ENCODE measurements around the gene NUDCD2. TPM values are rescaled to one million over a fixed set of nuclear protein-coding genes. Genes with fewer than 3 reads are reported as not detected.

Gene NUDCD2
- polyA plus RNA-seq, 1 donor (not counting 4 experiments of a cell fraction or from before 2014, with no cell fraction given) = 15.9 TPM

GRCh38 chr5:163506095-163506457 is 46.2 kb upstream of the NUDCD2 start:
- no peak for FAIRE-seq
- Histone ChIP-seq H3K4me2 (ENCODE audit: control insufficient read depth, extremely low read depth, insufficient read depth, low read depth, low read length) (peak overlapping the region; percentile 89), H3K9me1 (ENCODE audit: control insufficient read depth, extremely low read depth, insufficient read depth, low read length) (no peaks in the 10 kb centered on the region)

GRCh38 chr5:163505368-163506094 is 45.6 kb upstream of the NUDCD2 start, which contains the start of gene MAT2B:
MAT2B (plus strand) TSS chr5:163505619; CDS start chr5:163505687, 68 bp downstream.
- dilution Hi-C loops (cut with MboI; ENCODE audit: extremely low pct_ligation_motif_present, low sequenced_read_pairs) = no loop called here
- FAIRE-seq = no peak
- H3K4me3 ChIP-seq (ENCODE audit: control insufficient read depth in 2 of 3, extremely low read depth in 1 of 3, insufficient read depth in 2 of 3, low read depth in 1 of 3, low read length in 3 of 3) = peak within 1 kb of the TSS; percentile 87 to 94 (median 90)
- peaks cover 35% of the 10 kb centered on the region for H3K4me1 ChIP-seq (ENCODE audit: control insufficient read depth, extremely low read depth, insufficient read depth, low read length)
- peak within 1 kb of the TSS; percentile 94 for H3K27ac ChIP-seq (ENCODE audit: control insufficient read depth, insufficient read depth, low read length)
- H4K20me1 ChIP-seq (ENCODE audit: control insufficient read depth, extremely low read depth, insufficient read depth, low read length) = peaks cover 2% of the 10 kb centered on the region
- H3K36me3 ChIP-seq (ENCODE audit: control insufficient read depth in 2 of 2, extremely low read depth in 1 of 2, insufficient read depth in 2 of 2, low read length in 2 of 2) = no peaks in the 10 kb centered on the region
- no peaks in the 10 kb centered on the region for H3K9me3 ChIP-seq (ENCODE audit: control insufficient read depth, low read depth, low read length)
- peak within 1 kb of the TSS; percentile 88 for H2AFZ ChIP-seq (ENCODE audit: control insufficient read depth, low read length)
- TF ChIP-seq CTCF (optimal IDR thresholded peaks at IDR 0.05 in 1 of 3, IDR thresholded peaks at IDR 0.05 in 1 of 3, conservative IDR thresholded peaks at IDR 0.05 in 1 of 3; ENCODE audit: extremely low read depth in 1 of 3, insufficient read depth in 2 of 3, low read length in 3 of 3) = peak; percentile 31 to 66 (median 32)
- TF ChIP-seq EZH2 (IDR thresholded peaks at IDR 0.05; ENCODE audit: low read length) = no peak
- H3K9me1 ChIP-seq (ENCODE audit: control insufficient read depth, extremely low read depth, insufficient read depth, low read length) = no peaks in the 10 kb centered on the region
- peak within 1 kb of the TSS; percentile 99 for H3K4me2 ChIP-seq (ENCODE audit: control insufficient read depth, extremely low read depth, insufficient read depth, low read depth, low read length)
- peak within 1 kb of the TSS; percentile 89 for H3K9ac ChIP-seq (ENCODE audit: control insufficient read depth, extremely low read depth, insufficient read depth, low read length)
- no peaks in the 10 kb centered on the region for H3K27me3 ChIP-seq (ENCODE audit: control insufficient read depth, extremely low read depth, insufficient read depth, low read length)
- DNase-seq (ENCODE audit: low read depth, low spot score) = peak; percentile 44
- peaks cover 40% of the 10 kb centered on the region for H3K79me2 ChIP-seq (ENCODE audit: control insufficient read depth, insufficient read depth, low read length)

More at GRCh38 chr5:163506095-163506457, 46.2 kb upstream of the NUDCD2 start:
- Histone ChIP-seq H2AFZ (ENCODE audit: control insufficient read depth, low read length) (no peak overlapping the region), H3K79me2 (ENCODE audit: control insufficient read depth, insufficient read depth, low read length) (peaks cover 45% of the 10 kb centered on the region), H3K27me3 (ENCODE audit: control insufficient read depth, extremely low read depth, insufficient read depth, low read length) (no peaks in the 10 kb centered on the region), H3K9me3 (ENCODE audit: control insufficient read depth, low read depth, low read length) (no peaks in the 10 kb centered on the region), H3K4me3 (ENCODE audit: control insufficient read depth in 2 of 3, extremely low read depth in 1 of 3, insufficient read depth in 2 of 3, low read depth in 1 of 3, low read length in 3 of 3) (peak overlapping the region; percentile 87 to 94 (median 90)), H4K20me1 (ENCODE audit: control insufficient read depth, extremely low read depth, insufficient read depth, low read length) (peaks cover 2% of the 10 kb centered on the region), H3K27ac (ENCODE audit: control insufficient read depth, insufficient read depth, low read length) (peak overlapping the region; percentile 94), H3K36me3 (ENCODE audit: control insufficient read depth in 2 of 2, extremely low read depth in 1 of 2, insufficient read depth in 2 of 2, low read length in 2 of 2) (no peaks in the 10 kb centered on the region), H3K9ac (ENCODE audit: control insufficient read depth, extremely low read depth, insufficient read depth, low read length) (peak overlapping the region; percentile 89), H3K4me1 (ENCODE audit: control insufficient read depth, extremely low read depth, insufficient read depth, low read length) (peaks cover 35% of the 10 kb centered on the region)
- no peak for TF ChIP-seq CTCF (optimal IDR thresholded peaks at IDR 0.05 in 1 of 3, IDR thresholded peaks at IDR 0.05 in 1 of 3, conservative IDR thresholded peaks at IDR 0.05 in 1 of 3; ENCODE audit: extremely low read depth in 1 of 3, insufficient read depth in 2 of 3, low read length in 3 of 3)
- TF ChIP-seq EZH2 (IDR thresholded peaks at IDR 0.05; ENCODE audit: low read length) = no peak
- dilution Hi-C loops (cut with MboI; ENCODE audit: extremely low pct_ligation_motif_present, low sequenced_read_pairs) = no loop called here
- no peak for DNase-seq (ENCODE audit: low read depth, low spot score)
